Tibial nerve (tissue), 4 donors: Measurements from ENCODE around the gene UBE2Z. TPM values are rescaled to one million over a fixed set of nuclear protein-coding genes. Genes with fewer than 3 reads are reported as not detected.
"Not testable (repeated sequence)": the region's sequence is repeated elsewhere in the genome, so short reads cannot be mapped to it uniquely, and the experiment has no call there.

Source experiments
- DNase-seq, 2 donors: peaks; one replicate each; pipeline ENCODE4 v3.0.0-alpha.2; 2019; ENCODE audit warnings: low spot score in 2 of 2
- H3K27ac ChIP-seq, 4 donors: fragments of 200-600 bp; sonication (generic) in 3 of 4; one replicate each; pipeline ENCODE4 v1.5.1; 2017 to 2019; ENCODE audit warnings: mild to moderate bottlenecking in 1 of 4
- H3K27me3 ChIP-seq, 2 donors: fragments of 200-600 bp; sonication (generic) in 1 of 2; one replicate each; pipeline versions ENCODE4 v1.5.1 to v1.6.0; 2017 to 2019
- H3K36me3 ChIP-seq, 3 donors: fragments of 200-600 bp; sonication (generic); one replicate each; pipeline ENCODE4 v1.5.1; 2018 to 2019
- H3K4me1 ChIP-seq, 4 donors: fragments of 200-600 bp; sonication (generic) in 3 of 4; one replicate each; pipeline ENCODE4 v1.5.1; 2017 to 2019
- H3K4me3 ChIP-seq, 4 donors: fragments of 200-600 bp; sonication (generic) in 3 of 4; one replicate each; pipeline ENCODE4 v1.5.1; 2017 to 2019; ENCODE audit warnings: mild to moderate bottlenecking in 1 of 4, moderate library complexity in 1 of 4
- H3K9me3 ChIP-seq, 4 donors: fragments of 200-600 bp; sonication (generic) in 3 of 4; one replicate each; pipeline ENCODE4 v1.5.1; 2017 to 2019
- CTCF ChIP-seq, 5 experiments: fragments of 200-600 bp in 3 of 5; fragments of 450-650 bp in 2 of 5; sonication (generic) in 3 of 5; IDR thresholded peaks; one replicate each; pipeline ENCODE4 v1.5.1; 2016 to 2019; ENCODE audit warnings: antibody characterized with exemption in 5 of 5, mild to moderate bottlenecking in 3 of 5, moderate library complexity in 2 of 5
- EP300 ChIP-seq, 2 donors: sonication (generic); formaldehyde crosslinking; IDR thresholded peaks; one replicate each; pipeline ENCODE4 v1.6.1; 2017; ENCODE audit warnings: antibody characterized with exemption in 2 of 2, mild to moderate bottlenecking in 1 of 2
- POLR2A ChIP-seq, 2 donors: fragments of 450-650 bp; IDR thresholded peaks; one replicate each; pipeline ENCODE4 v1.6.1; 2017; ENCODE audit warnings: antibody characterized with exemption in 2 of 2, mild to moderate bottlenecking in 2 of 2, moderate library complexity in 2 of 2
- WGBS, 2 donors: methylation state at CpG; one replicate each; pipeline ENCODE4 v1.1.5; 2018; 5-methylcytosine and 5-hydroxymethylcytosine counted together
- total RNA-seq, 4 donors: library from RNA; depleted of rRNA; stranded (reverse); fragments of >200 nt; gene quantifications; one replicate each; pipeline ENCODE4 v1.1.0, GENCODE V29; 2016

Gene UBE2Z
- total RNA-seq, 4 donors from 2014 or later, result 51.0 to 63.8 (median 56.8) TPM

GRCh38 chr17:48944515-48945260 lies 36.5 kb downstream of the UBE2Z start, which contains the start of gene SNF8:
SNF8 (minus strand) TSS chr17:48944842; CDS start chr17:48944734, 108 bp downstream.
- peaks cover 0 to 28% (median 6%) of the 10 kb centered on the region in 4 donors for H3K4me1 ChIP-seq
- no peaks in the 10 kb centered on the region for H3K9me3 ChIP-seq
- WGBS, 2 donors, result 3 to 6% methylated on average over 21 to 46 of the region's 55 CpGs
- peak within 1 kb of the TSS; percentile 60 to 76 (median 70) for H3K4me3 ChIP-seq
- no peaks in the 10 kb centered on the region for H3K27me3 ChIP-seq
- H3K36me3 ChIP-seq, result peaks cover 0 to 26% (median 0%) of the 10 kb centered on the region in 3 donors
- TF ChIP-seq EP300 (IDR thresholded peaks at IDR 0.05) (peak; percentile 62 to 89), POLR2A (IDR thresholded peaks at IDR 0.05) (peak; percentile 56 to 66), CTCF (IDR thresholded peaks at IDR 0.05) (no peak)
- peak within 1 kb of the TSS; percentile 68 to 89 (median 88) for H3K27ac ChIP-seq
- DNase-seq, result peak; percentile 76 to 80

GRCh38 chr17:48945261-48945651 lies 37.0 kb downstream of the UBE2Z start:
- Histone ChIP-seq H3K4me3 (peak overlapping the region; percentile 60 to 76 (median 70)), H3K4me1 (peaks cover 0 to 28% (median 6%) of the 10 kb centered on the region in 4 donors), H3K36me3 (peaks cover 0 to 20% (median 0%) of the 10 kb centered on the region in 3 donors), H3K27ac (peak overlapping the region; percentile 68 to 89 (median 88))
- not testable (repeated sequence) for DNase-seq, H3K27me3 ChIP-seq, H3K9me3 ChIP-seq
- WGBS, 2 donors, result 92 to 96% methylated on average over 16 of the region's 16 CpGs

- H3K36me3 ChIP-seq, result no peaks in the 10 kb centered on the region
- DNase-seq, result no peak
- TF ChIP-seq CTCF (IDR thresholded peaks at IDR 0.05) (no peak), EP300 (IDR thresholded peaks at IDR 0.05) (no peak), POLR2A (IDR thresholded peaks at IDR 0.05) (no peak)
- H3K4me3 ChIP-seq, result no peak overlapping the region
- H3K4me1 ChIP-seq, result no peaks in the 10 kb centered on the region
- no peak overlapping the region for H3K27ac ChIP-seq
- H3K27me3 ChIP-seq, result peaks cover 0 to 44% of the 10 kb centered on the region in 2 donors
- WGBS, 2 donors, result 84 to 87% methylated on average over 5 of the region's 5 CpGs
- H3K9me3 ChIP-seq, result no peaks in the 10 kb centered on the region
Measured at GRCh38 chr17:48951572-48951971, 43.4 kb downstream of the UBE2Z start.

- no peaks in the 10 kb centered on the region for H3K4me1 ChIP-seq
- no peak overlapping the region for H3K4me3 ChIP-seq
- DNase-seq, result no peak
- TF ChIP-seq POLR2A (IDR thresholded peaks at IDR 0.05), result no peak
- WGBS, 2 donors, result 21 to 30% methylated on average over 5 of the region's 5 CpGs
- H3K36me3 ChIP-seq, result no peaks in the 10 kb centered on the region
- peaks cover 0 to 54% of the 10 kb centered on the region in 2 donors for H3K27me3 ChIP-seq
- H3K27ac ChIP-seq, result no peak overlapping the region
- no peaks in the 10 kb centered on the region for H3K9me3 ChIP-seq
Measured at GRCh38 chr17:48952904-48953303, 44.7 kb downstream of the UBE2Z start.

GRCh38 chr17:48954300-48954755 lies 46.1 kb downstream of the UBE2Z start:
- WGBS, 2 donors, result 36 to 37% methylated on average over 7 of the region's 7 CpGs
- TF ChIP-seq CTCF (IDR thresholded peaks at IDR 0.05), result no peak
- TF ChIP-seq POLR2A (IDR thresholded peaks at IDR 0.05), result no peak
- no peak for TF ChIP-seq EP300 (IDR thresholded peaks at IDR 0.05)
- Histone ChIP-seq H3K27ac (no peak overlapping the region), H3K4me3 (no peak overlapping the region), H3K36me3 (no peaks in the 10 kb centered on the region), H3K9me3 (no peaks in the 10 kb centered on the region), H3K4me1 (no peaks in the 10 kb centered on the region), H3K27me3 (peaks cover 0 to 66% of the 10 kb centered on the region in 2 donors)
- DNase-seq, result no peak

- no peak for DNase-seq
- H3K27me3 ChIP-seq, result peaks cover 0 to 66% of the 10 kb centered on the region in 2 donors
- no peak for TF ChIP-seq EP300 (IDR thresholded peaks at IDR 0.05)
- TF ChIP-seq CTCF (IDR thresholded peaks at IDR 0.05), result no peak
- no peak for TF ChIP-seq POLR2A (IDR thresholded peaks at IDR 0.05)
- H3K9me3 ChIP-seq, result no peaks in the 10 kb centered on the region
- H3K4me1 ChIP-seq, result no peaks in the 10 kb centered on the region
- H3K4me3 ChIP-seq, result no peak overlapping the region
- H3K27ac ChIP-seq, result no peak overlapping the region
- H3K36me3 ChIP-seq, result no peaks in the 10 kb centered on the region
- 34 to 43% methylated on average over 1 to 11 of the region's 11 CpGs for WGBS, 2 donors
Measured at GRCh38 chr17:48960834-48961515, 52.8 kb downstream of the UBE2Z start.
